Panc1 (cell line): ENCODE measurements around the gene SLC8B1.

Experiments used
- CTCF ChIP-seq: fragments of 450-650 bp; IDR thresholded peaks from 2 replicates; pipeline ENCODE4 v1.5.1; 2017; ENCODE audit warnings: mild to moderate bottlenecking
- SIN3A ChIP-seq: IDR thresholded peaks from 2 replicates; pipeline ENCODE4 v1.6.1; 2012; ENCODE audit warnings: low read depth, mild to moderate bottlenecking, low read length, moderate library complexity, borderline replicate concordance; ENCODE audit not compliant: insufficient read depth

- TF ChIP-seq CTCF (no peak), SIN3A (no peak)
Observed at GRCh38 chr12:113253532-113254285, 81.2 kb downstream of the SLC8B1 start.
